NCI-H748 treated with DMSO at 0.1 percent for 48 hours (cell line): Measurements from ENCODE around the gene TMEM94.
"Not testable (repeated sequence)": the region's sequence is repeated elsewhere in the genome, so short reads cannot be mapped to it uniquely, and the experiment has no call there.

Source experiments
- DNase-seq: peaks from one replicate; lab custom pipeline; 2025; lab: John Stamatoyannopoulos, UW

TMEM94 gene

GRCh38 chr17:75476752-75477489 lies 20.5 kb downstream of the TMEM94 start:
- no peak for DNase-seq

- DNase-seq: not testable (repeated sequence)
Observed at GRCh38 chr17:75477490-75477862, 21.0 kb downstream of the TMEM94 start.

- DNase-seq: no peak
Observed at GRCh38 chr17:75478508-75478907, 22.1 kb downstream of the TMEM94 start.

- no peak for DNase-seq
Observed at GRCh38 chr17:75480281-75480680, 23.8 kb downstream of the TMEM94 start.

GRCh38 chr17:75481194-75482068 lies 25.0 kb downstream of the TMEM94 start:
- no peak for DNase-seq

GRCh38 chr17:75482098-75482942 lies 25.9 kb downstream of the TMEM94 start:
- DNase-seq: no peak

- no peak for DNase-seq
Observed at GRCh38 chr17:75485688-75486087, 29.3 kb downstream of the TMEM94 start.

- DNase-seq: no peak
Observed at GRCh38 chr17:75486151-75486550, 29.7 kb downstream of the TMEM94 start.

- no peak for DNase-seq
Observed at GRCh38 chr17:75486951-75487350, 30.5 kb downstream of the TMEM94 start.

- DNase-seq: no peak
Observed at GRCh38 chr17:75487351-75488070, 31.1 kb downstream of the TMEM94 start.

GRCh38 chr17:75488693-75489510 lies 32.5 kb downstream of the TMEM94 start:
- no peak for DNase-seq

GRCh38 chr17:75489511-75489955 lies 33.1 kb downstream of the TMEM94 start:
- DNase-seq: no peak

GRCh38 chr17:75490173-75490743 lies 33.8 kb downstream of the TMEM94 start:
- no peak for DNase-seq

- DNase-seq: no peak
Observed at GRCh38 chr17:75490953-75491649, 34.7 kb downstream of the TMEM94 start.

- DNase-seq: no peak
Observed at GRCh38 chr17:75491680-75492079, 35.2 kb downstream of the TMEM94 start.

- DNase-seq: no peak
Observed at GRCh38 chr17:75492555-75493168, 36.2 kb downstream of the TMEM94 start.

GRCh38 chr17:75493476-75494129 lies 37.2 kb downstream of the TMEM94 start:
- DNase-seq: no peak

- DNase-seq: no peak
Observed at GRCh38 chr17:75494326-75494877, 38.0 kb downstream of the TMEM94 start.
